Panc1 (cell line): ENCODE data around the gene FSTL4. TPM values are rescaled to one million over a fixed set of nuclear protein-coding genes. Genes with fewer than 3 reads are reported as not detected.

ENCODE experiments used
- ATAC-seq: fragments of 200-7000 bp; cut with Tn5 transposase; 2 replicates; pipeline ENCODE4 v1.9.1; 2020; ENCODE audit warnings: mild to moderate bottlenecking, moderate library complexity
- BruUV-seq: library from RNA; stranded (reverse); fragments of 400-500 nt; replicated peaks from 2 replicates; lab custom pipeline; 2021; lab: Mats Ljungman, UMichigan
- CTCF ChIA-PET: fragments of 300-600 bp; sonication (Branson Sonifier 250); formaldehyde crosslinking; loops from one replicate; lab custom pipeline; 2022; ENCODE audit warnings: antibody characterized with exemption; lab: Charles Lee
- POLR2A ChIA-PET: fragments of 300-600 bp; sonication (Branson Sonifier 250); formaldehyde crosslinking; loops from one replicate; lab custom pipeline; 2022; ENCODE audit warnings: antibody characterized with exemption; lab: Charles Lee
- DNase-seq: peaks from one replicate; pipeline ENCODE4 v3.0.0-alpha.2; 2010; ENCODE audit warnings: low read depth, low spot score
- H3K27ac ChIP-seq: 2 replicates; pipeline ENCODE4 v1.5.1; 2011; ENCODE audit warnings: mild to moderate bottlenecking, low read length, inconsistent platforms
- H3K27me3 ChIP-seq: fragments of 200-500 bp; sonication (Bioruptor generic); 2 replicates; pipeline ENCODE4 v1.6.0; 2014; ENCODE audit warnings: low read length, inconsistent platforms; ENCODE audit not compliant: control insufficient read depth, insufficient read depth
- H3K36me3 ChIP-seq: fragments of 200-500 bp; sonication (Bioruptor generic); 2 replicates; pipeline ENCODE4 v1.5.1; 2014; ENCODE audit warnings: inconsistent platforms, mild to moderate bottlenecking, low read length, moderate library complexity; ENCODE audit not compliant: control insufficient read depth, insufficient read depth
- H3K4me1 ChIP-seq: 2 replicates; pipeline ENCODE4 v1.5.1; 2011; ENCODE audit warnings: inconsistent platforms, mild to moderate bottlenecking, low read length, moderate library complexity; ENCODE audit not compliant: control insufficient read depth, insufficient read depth
- H3K4me3 ChIP-seq, 2 experiments: 2 replicates each; pipeline ENCODE4 v1.5.1; 2011 to 2012; ENCODE audit warnings: low read depth in 2 of 2, low read length in 2 of 2, mild to moderate bottlenecking in 2 of 2, inconsistent platforms in 1 of 2, moderate library complexity in 1 of 2
- H3K9me3 ChIP-seq: fragments of 200-500 bp; sonication (Bioruptor generic); 2 replicates; pipeline ENCODE4 v1.5.1; 2014; ENCODE audit warnings: low read depth, mild to moderate bottlenecking, inconsistent platforms, low read length, moderate library complexity; ENCODE audit not compliant: control insufficient read depth, insufficient read depth
- CTCF ChIP-seq: fragments of 450-650 bp; IDR thresholded peaks from 2 replicates; pipeline ENCODE4 v1.5.1; 2017; ENCODE audit warnings: mild to moderate bottlenecking
- POLR2AphosphoS5 ChIP-seq: IDR thresholded peaks from 2 replicates; pipeline ENCODE4 v1.6.1; 2012; ENCODE audit warnings: mild to moderate bottlenecking, low read depth, low read length, moderate library complexity
- REST ChIP-seq, 2 experiments: IDR thresholded peaks; 2 replicates each; pipeline ENCODE4 v1.6.1; 2011 to 2012; ENCODE audit warnings: low read depth in 2 of 2, control low read depth in 1 of 2, low read length in 1 of 2, mild to moderate bottlenecking in 1 of 2, moderate library complexity in 1 of 2; ENCODE audit not compliant: insufficient read depth in 1 of 2
- SIN3A ChIP-seq: IDR thresholded peaks from 2 replicates; pipeline ENCODE4 v1.6.1; 2012; ENCODE audit warnings: low read depth, mild to moderate bottlenecking, low read length, moderate library complexity, borderline replicate concordance; ENCODE audit not compliant: insufficient read depth
- TCF7L2 ChIP-seq: IDR thresholded peaks from 2 replicates; pipeline ENCODE4 v1.6.1; 2011; ENCODE audit warnings: mild to moderate bottlenecking, low read depth, low read length, inconsistent platforms
- in situ Hi-C: cut with HindIII; loops from 2 replicates; pipeline ENCODE4 v1.10.0; 2016; ENCODE audit warnings: low sequenced_read_pairs, low pct_unique_long_range_greater_than_20kb
- intact Hi-C: fragments of 100-400 bp; cut with micrococcal nuclease; formaldehyde crosslinking; loops from one replicate; pipeline ENCODE4 v1.10.0; 2022; ENCODE audit not compliant: unreplicated experiment
- total RNA-seq: library from RNA; stranded (reverse); gene quantifications from one replicate; pipeline ENCODE4 v1.2.1, GENCODE V29; 2021; ENCODE audit not compliant: unreplicated experiment

The FSTL4 gene
- total RNA-seq, 1 experiment from 2014 or later: 0.18 TPM

- DNase-seq: no peak
- CTCF ChIA-PET: no interaction called here
Measured at GRCh38 chr5:133440467-133441115, 171.8 kb downstream of the FSTL4 start.

GRCh38 chr5:133439859-133440258 lies 172.5 kb downstream of the FSTL4 start:
- no peak for ATAC-seq
- Histone ChIP-seq H3K27ac (no peak overlapping the region), H3K4me1 (no peaks in the 10 kb centered on the region), H3K36me3 (no peaks in the 10 kb centered on the region), H3K9me3 (no peaks in the 10 kb centered on the region), H3K4me3 (no peak overlapping the region), H3K27me3 (peaks cover 9% of the 10 kb centered on the region; the same call in 1 of the 2 replicates)
- in situ Hi-C loops: no loop called here
- intact Hi-C loops: no loop called here
- DNase-seq: no peak
- TF ChIP-seq POLR2AphosphoS5 (no peak), TCF7L2 (no peak), REST (IDR thresholded peaks at IDR 0.05; ENCODE audit: insufficient read depth in 1 of 2, low read depth in 2 of 2, low read length in 1 of 2) (no peak), SIN3A (no peak), CTCF (no peak)
- ChIA-PET CTCF (no interaction called here), POLR2A (no interaction called here)
- BruUV-seq: no TSS peak

More at GRCh38 chr5:133440467-133441115, 171.8 kb downstream of the FSTL4 start:
- TF ChIP-seq SIN3A (no peak), POLR2AphosphoS5 (no peak), REST (IDR thresholded peaks at IDR 0.05; ENCODE audit: insufficient read depth in 1 of 2, low read depth in 2 of 2, low read length in 1 of 2) (no peak)
- Histone ChIP-seq H3K9me3 (no peaks in the 10 kb centered on the region), H3K4me1 (no peaks in the 10 kb centered on the region), H3K36me3 (no peaks in the 10 kb centered on the region), H3K27ac (no peak overlapping the region), H3K4me3 (no peak overlapping the region), H3K27me3 (peaks cover 6% of the 10 kb centered on the region; the same call in 1 of the 2 replicates)
- intact Hi-C loops (no loop called here), in situ Hi-C loops (no loop called here)
- BruUV-seq: no TSS peak
- no peak for ATAC-seq
- POLR2A ChIA-PET: no interaction called here
